Measurements from ENCODE around the gene SEC14L2.

DNA sequence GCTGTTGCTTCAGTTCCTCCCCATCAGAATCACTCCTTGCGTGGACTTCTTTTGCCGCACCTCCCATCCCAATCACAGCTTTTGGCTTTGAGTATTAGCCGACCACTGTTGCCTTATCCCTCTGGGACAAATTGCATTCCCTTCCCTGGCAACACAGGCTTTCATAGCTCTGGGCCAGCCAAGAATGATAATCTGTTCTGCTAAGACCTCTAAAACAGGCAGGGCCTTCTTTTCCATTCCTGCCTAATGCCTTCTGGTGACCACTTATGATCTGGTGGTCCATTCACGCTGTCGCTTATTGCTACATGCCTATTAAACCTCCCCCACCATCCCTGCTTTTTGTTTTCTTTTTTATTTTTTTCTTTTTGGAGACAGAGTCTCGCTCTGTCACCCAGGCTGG is 9.6 kb downstream of the SEC14L2 start:
- no peak for TF ChIP-seq POLR2A (IDR thresholded peaks at IDR 0.05; ENCODE audit: low read depth, low read length)
- no peak for TF ChIP-seq POLR2AphosphoS5 (IDR thresholded peaks at IDR 0.05; ENCODE audit: low read depth, low read length)
- no peak for TF ChIP-seq TAF1 (IDR thresholded peaks at IDR 0.05; ENCODE audit: low read depth, low read length)
- no peak for TF ChIP-seq SPI1 (IDR thresholded peaks at IDR 0.05; ENCODE audit: low read depth, low read length)
- no peak for TF ChIP-seq POU2F2 (IDR thresholded peaks at IDR 0.05; ENCODE audit: low read depth, low read length)

Data from GM12891 (cell line).